ENCODE results near the gene OSM. TPM values are rescaled to one million over a fixed set of nuclear protein-coding genes. Genes with fewer than 3 reads are reported as not detected.
"Not testable (repeated sequence)": the region's sequence is repeated elsewhere in the genome, so short reads cannot be mapped to it uniquely, and the experiment has no call there.

OSM gene
- total RNA-seq, 1 donor from 2014 or later, result not detected

GRCh38 chr22:30230330-30230729, 36.3 kb downstream of the OSM start:
- no peak for DNase-seq (ENCODE audit: extremely low read depth, low read depth, low spot score)

GRCh38 chr22:30228509-30229359, 37.9 kb downstream of the OSM start:
- DNase-seq (ENCODE audit: extremely low read depth, low read depth, low spot score), result no peak

GRCh38 chr22:30227438-30228228, 39.0 kb downstream of the OSM start:
- no peak for DNase-seq (ENCODE audit: extremely low read depth, low read depth, low spot score)

- peak; percentile 14 for DNase-seq (ENCODE audit: extremely low read depth, low read depth, low spot score)
Observed at GRCh38 chr22:30226192-30226832, 40.3 kb downstream of the OSM start.

- no peak for DNase-seq (ENCODE audit: extremely low read depth, low read depth, low spot score)
Observed at GRCh38 chr22:30225220-30225927, 41.3 kb downstream of the OSM start.

GRCh38 chr22:30224161-30224857, 42.3 kb downstream of the OSM start:
- no peak for DNase-seq (ENCODE audit: extremely low read depth, low read depth, low spot score)

GRCh38 chr22:30223303-30223702, 43.3 kb downstream of the OSM start:
- no peak for DNase-seq (ENCODE audit: extremely low read depth, low read depth, low spot score)

GRCh38 chr22:30222321-30222720, 44.3 kb downstream of the OSM start:
- no peak for DNase-seq (ENCODE audit: extremely low read depth, low read depth, low spot score)

GRCh38 chr22:30221121-30221992, 45.3 kb downstream of the OSM start:
- no peak for DNase-seq (ENCODE audit: extremely low read depth, low read depth, low spot score)

- DNase-seq (ENCODE audit: extremely low read depth, low read depth, low spot score), result no peak
Observed at GRCh38 chr22:30220338-30221012, 46.2 kb downstream of the OSM start.

GRCh38 chr22:30219668-30220278, 46.9 kb downstream of the OSM start:
- no peak for DNase-seq (ENCODE audit: extremely low read depth, low read depth, low spot score)

- DNase-seq (ENCODE audit: extremely low read depth, low read depth, low spot score), result no peak
Observed at GRCh38 chr22:30219049-30219654, 47.5 kb downstream of the OSM start.

GRCh38 chr22:30217698-30218560, 48.7 kb downstream of the OSM start:
- no peak for DNase-seq (ENCODE audit: extremely low read depth, low read depth, low spot score)

GRCh38 chr22:30216710-30217109, 49.9 kb downstream of the OSM start:
- no peak for DNase-seq (ENCODE audit: extremely low read depth, low read depth, low spot score)

GRCh38 chr22:30216272-30216671, 50.4 kb downstream of the OSM start:
- not testable (repeated sequence) for DNase-seq (ENCODE audit: extremely low read depth, low read depth, low spot score)

- no peak for DNase-seq (ENCODE audit: extremely low read depth, low read depth, low spot score)
Observed at GRCh38 chr22:30214703-30215407, 51.8 kb downstream of the OSM start.

Measured in glomerular endothelial cell (primary cell).